B cell (primary cell): ENCODE results near the gene SGSM1.

ENCODE experiments used
- CTCF ChIP-seq: fragments of 200-600 bp; IDR thresholded peaks from one replicate; pipeline ENCODE4 v1.8.0; 2022; ENCODE audit warnings: antibody characterized with exemption, mild to moderate bottlenecking
- EZH2 ChIP-seq: IDR thresholded peaks from 2 replicates; pipeline ENCODE4 v1.6.1; 2012; ENCODE audit warnings: borderline replicate concordance, low read depth, mild to moderate bottlenecking, moderate library complexity, low read length; ENCODE audit not compliant: insufficient read depth, poor library complexity, severe bottlenecking

GRCh38 chr22:24926428-24926725 lies 120.4 kb downstream of the SGSM1 start:
- TF ChIP-seq CTCF, result no peak
- no peak for TF ChIP-seq EZH2
